HG02763 (cell line): ENCODE measurements around the gene B4GALT1.
A peak's percentile ranks its signal among the peaks of the same experiment; 100 is the strongest.
"Not testable (repeated sequence)": the region's sequence is repeated elsewhere in the genome, so short reads cannot be mapped to it uniquely, and the experiment has no call there.

ENCODE experiments used
- ATAC-seq: cut with Tn5 transposase; IDR thresholded peaks from one replicate; pipeline ENCODE4 v1.9.1; 2021; ENCODE audit warnings: mild to moderate bottlenecking, moderate library complexity; ENCODE audit not compliant: unreplicated experiment

Gene B4GALT1

DNA sequence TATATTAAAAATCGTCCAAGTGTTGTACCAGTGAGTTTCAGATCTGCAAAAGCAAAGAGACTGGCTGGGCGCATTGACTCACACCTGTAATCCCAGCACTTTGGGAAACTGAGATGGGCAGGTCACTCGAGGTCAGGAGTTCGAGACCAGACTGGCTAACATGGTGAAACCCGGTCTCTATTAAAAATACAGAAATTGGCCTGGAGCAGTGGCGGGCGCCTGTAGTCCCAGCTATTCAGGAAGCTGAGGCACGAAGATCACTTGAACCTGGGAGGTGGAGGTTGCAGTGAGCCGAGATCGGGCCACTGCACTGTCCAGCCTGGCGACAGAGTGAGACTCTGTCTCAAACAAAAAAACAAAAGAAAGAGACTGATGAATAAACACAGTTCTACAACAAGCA, 18.3 kb upstream of the B4GALT1 start:
- no peak for ATAC-seq

DNA sequence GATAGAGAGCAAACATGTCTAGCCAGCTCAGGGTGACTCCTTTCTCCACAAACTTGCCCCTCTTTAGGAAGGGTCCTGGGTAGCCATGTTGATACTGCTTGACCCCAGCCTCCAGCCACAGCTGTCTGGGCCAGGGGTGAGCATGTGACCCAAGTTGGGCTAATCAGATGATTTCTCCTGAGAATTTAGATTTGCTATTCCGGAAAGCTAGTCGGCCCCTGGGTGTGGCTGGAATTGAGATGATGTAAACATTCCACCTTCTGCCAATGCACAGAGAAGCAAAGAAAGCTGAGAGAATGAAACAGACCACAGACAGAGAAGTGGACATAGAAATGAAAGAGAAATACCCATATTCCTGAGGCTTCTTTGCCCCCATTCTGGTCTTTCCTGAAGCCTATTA, 17.8 kb upstream of the B4GALT1 start:
- ATAC-seq = no peak

DNA sequence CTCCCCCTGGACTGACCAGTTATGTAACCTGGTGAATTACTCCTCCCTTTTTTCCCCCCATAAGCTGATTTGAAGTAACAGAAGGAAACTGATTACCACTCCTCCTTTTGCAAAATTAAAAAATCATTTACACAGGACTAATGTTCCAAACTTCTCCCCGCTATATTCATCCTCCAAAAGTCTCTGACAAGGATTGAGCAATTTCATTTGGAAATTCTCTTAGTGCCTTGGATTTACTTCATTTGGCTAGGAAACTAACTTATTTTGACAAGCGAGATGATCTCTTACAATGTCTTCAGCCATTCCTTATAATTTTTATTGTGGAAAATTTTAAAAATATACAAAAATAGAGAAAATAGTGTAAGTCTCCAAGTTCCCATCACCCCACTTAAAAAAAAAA, 15.4 kb upstream of the B4GALT1 start:
- ATAC-seq = no peak

DNA sequence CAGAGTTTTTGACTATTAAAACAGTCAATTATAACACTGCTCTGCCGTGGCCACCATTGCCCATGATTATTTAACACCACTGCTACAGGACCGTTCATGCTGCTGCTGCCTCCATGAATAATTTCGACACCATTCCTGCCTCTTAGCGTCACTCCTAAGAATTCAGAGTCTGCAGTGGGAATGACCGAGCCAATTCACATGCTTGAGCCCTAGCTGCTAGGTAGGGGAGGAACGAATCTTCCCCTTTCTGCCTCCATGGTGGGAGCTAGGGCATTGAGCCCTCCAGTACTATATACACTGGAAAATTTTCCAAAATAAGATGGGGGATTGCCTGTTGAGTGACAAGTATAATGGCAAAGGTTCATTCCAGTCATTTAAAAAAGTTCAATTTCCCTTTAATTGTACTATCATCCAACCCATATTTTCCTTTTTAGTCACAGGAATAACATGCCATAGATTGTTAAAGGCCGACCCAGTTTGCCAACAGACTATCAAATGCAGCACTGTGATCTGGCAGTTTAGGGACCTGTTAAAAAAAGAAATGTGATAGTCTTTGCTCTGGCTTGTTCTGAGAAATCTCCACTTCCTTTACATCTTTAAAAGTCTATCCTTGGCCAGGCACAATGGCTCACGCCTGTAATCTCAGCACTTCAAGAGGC, 13.5 kb upstream of the B4GALT1 start:
- no peak for ATAC-seq

DNA sequence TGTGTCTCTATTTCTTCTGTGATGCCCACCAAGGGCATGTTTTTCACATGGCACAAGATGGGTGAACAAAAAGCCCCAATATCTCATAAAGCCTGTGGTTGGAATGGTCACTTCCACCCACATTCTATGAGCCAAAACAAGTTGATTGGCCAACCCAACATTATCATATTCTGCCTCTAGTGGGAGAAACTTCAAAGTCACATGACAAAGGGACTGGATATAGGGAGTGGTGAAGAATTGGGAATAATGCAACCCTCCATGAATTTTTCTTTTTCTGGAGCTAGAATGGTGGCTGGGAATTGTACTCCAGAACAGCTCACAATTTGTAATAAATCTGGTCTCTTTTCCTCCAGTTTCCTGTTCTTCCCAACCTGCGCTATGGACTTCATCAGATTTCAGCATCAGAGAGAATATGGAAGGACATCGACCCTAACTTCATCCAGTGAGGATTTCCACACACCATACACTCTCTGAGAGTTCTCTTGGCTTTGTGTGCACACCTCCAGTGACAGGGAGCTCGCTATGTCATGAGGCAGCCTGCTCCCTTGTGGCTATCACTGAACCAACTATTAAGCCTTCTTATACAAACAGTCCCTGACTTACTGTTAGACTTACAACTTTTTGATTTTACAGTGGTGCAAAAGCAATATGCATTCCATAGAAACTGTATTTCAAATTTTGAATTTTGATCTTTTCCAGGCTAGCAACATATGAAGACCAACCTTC, 12.0 kb upstream of the B4GALT1 start:
- ATAC-seq = no peak

DNA sequence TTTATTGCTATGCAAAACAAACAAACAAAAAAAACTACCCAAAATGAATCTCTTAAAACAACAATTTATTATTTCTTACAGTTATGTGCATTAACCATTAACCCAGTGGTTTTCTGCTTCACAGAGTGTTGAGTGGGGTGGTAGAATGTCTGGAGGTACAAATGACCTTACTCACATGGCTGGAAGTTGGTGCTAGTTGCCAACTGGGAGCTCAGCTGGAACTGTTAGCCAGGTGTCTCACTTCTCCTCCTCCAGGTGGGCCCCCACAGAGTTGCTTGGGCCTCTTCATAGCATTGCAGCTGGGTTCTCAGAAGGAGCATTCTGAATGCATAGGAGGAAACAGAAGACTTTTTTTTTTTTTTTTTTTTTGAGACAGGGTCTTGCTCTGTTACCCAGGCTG, 10.5 kb upstream of the B4GALT1 start:
- ATAC-seq = peak; percentile 94

DNA sequence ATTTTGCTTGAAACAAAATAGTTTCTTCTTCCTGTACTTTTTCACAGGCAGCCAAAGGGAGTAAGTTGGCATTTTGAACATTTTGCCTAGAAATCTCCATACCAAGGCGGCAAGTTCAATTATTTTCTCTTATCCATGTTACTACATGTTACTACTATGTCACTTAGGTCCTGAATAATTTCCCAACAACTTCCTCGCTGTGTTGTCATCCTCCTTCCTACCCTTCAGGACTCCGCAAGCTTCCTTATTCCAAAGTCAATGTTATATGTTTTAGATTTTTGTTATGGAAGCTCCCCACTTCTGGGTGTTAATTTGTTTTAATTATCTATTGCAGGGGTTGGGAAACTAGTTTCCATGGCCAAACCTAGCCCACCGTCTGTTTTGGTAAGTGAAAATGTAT, 9.9 kb upstream of the B4GALT1 start:
- ATAC-seq = no peak

DNA sequence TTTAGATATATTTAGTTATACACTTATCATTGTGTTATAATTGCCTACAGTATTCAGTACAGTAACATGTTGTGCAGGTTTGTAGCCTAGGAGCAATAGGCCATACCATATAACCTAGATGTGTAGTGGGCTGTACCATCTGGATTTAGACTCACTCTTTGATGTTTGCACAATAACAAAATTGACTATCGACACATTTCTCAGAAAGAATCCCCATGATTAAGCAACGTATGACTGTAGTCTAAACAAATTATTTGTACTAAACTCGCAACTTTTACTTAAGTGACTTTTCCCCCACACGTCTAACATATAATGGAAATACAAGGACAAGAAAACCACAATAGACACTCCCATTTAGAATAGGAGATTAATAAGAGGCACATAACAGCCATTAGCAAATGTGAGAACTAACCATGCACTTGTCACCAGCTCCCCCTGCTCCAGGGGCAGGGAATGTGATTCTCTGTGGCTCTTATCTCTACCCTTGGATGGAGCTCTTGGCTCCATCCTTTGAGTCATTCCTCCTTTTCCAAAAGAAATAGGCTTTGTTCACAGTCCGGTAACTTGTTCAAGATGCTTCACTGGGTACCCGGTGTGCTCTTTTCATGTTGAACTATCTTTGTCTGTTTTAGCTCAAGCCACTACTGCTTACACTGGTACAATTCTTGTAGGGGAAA, 8.7 kb upstream of the B4GALT1 start:
- no peak for ATAC-seq

DNA sequence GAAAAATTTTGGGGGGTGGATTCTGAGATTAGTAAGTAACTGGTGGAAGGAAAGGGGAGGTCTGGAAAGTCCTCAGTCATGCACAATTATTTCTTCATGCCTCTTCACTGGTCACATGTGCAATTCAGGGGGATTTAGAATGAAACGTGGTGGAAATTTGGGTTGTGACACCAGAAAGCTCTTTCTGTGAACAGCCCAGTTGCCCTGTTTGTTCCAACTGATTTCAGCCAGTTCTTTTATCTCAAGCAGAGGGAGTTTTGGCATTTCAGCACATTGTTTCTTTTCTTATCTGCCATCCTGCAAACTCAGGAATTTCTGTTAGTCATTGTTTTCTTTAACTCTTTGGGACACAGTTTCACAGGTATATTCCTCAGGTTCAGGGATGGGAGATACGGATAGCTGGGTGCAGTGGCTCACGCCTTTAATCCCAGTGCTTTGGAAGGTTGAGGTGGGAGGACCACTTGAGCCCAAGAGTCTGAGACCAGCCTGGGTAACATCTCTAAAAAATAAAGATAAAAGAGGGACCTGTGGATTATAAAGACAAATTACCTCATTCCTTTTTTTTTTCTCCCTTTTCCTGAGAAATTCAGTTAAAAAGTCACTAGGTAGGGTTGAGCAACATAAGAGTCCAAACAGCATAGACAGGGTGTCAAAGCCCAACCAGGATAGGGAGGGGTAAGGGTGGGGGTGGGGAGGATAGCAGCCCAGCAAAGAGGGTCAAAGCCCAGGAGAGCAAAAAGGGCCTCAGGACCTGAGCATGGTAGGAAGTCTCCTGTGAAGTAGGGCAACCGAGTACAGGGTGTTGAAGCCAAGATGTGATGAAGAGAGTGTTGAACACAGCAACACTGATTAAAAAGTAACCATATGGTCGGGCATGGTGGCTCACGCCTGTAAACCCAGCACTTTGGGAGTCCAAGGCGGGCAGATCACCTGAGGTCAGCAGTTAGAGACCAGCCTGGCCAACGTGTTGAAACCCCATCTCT, 5.4 kb upstream of the B4GALT1 start:
- ATAC-seq = no peak

DNA sequence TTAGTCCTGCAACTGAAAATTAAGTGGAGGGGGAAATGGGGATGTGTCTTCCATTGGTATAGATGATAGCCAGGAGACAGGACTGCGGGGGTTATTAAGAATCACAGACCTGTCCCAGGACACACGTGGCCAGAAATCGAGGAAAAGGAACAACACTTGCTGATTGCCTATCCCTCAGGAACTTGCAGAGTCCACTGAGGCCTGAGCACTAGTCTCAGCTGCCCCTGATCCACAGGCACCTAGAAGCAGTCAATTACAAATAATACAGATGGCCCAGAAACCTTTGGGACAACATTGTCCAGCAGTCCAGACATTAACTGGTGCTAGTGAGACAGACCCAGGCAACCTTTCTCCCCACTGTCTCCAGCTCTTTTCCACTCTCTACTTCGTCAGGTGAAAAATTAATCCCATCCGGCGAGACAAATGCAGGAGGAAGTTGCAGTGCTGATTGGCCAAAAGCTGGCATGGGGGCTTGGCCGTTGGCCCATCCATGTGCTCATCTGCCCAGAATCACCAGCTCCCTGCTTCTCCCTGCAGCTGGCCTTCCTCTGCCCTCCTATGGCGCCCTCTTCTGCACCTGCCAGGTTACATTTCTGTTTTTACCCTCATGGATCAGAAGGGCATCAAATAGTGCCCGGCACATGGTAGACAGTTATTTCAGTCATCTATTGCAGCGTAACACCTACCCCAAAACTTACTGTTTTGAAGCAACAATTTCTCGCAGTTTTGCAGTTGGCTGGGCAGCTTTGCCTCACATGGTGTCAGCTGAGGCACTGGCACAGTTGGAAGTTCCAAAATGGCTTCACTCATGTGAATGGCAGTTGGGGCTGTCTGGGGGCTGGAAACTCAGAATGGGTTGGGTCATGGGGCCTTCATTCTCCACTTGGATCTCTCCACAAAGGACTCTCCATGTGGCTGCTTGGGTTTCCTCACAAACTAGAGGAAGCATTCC, 3.6 kb upstream of the B4GALT1 start:
- no peak for ATAC-seq

DNA sequence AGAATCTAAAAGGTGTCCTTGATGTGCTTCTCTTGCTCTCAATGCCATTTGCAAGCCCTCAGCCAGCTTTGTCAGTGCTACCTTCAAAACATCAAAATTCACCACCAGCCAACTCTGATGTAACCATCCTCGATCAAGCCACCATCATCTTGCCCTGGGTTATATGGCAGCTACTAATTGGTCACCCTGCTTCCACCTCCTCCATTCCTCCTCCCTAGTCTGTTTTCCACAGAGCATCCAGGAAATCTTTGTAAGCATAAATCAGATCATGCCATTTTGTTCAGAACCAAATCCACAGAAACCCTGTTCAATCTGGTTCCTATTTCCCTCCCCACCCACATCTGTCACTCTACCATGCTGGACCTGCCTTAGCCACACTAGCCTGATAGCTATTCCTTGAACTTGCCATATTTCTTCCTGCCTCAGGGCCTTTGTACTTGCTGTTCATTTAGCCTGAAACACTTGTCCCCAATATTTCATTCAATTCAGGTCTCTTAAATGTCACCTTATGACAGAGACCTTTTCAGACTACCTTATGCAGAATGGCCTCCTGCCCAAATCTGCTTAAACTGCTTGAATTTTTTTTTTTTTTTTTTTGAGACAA, 1.9 kb upstream of the B4GALT1 start:
- no peak for ATAC-seq

DNA sequence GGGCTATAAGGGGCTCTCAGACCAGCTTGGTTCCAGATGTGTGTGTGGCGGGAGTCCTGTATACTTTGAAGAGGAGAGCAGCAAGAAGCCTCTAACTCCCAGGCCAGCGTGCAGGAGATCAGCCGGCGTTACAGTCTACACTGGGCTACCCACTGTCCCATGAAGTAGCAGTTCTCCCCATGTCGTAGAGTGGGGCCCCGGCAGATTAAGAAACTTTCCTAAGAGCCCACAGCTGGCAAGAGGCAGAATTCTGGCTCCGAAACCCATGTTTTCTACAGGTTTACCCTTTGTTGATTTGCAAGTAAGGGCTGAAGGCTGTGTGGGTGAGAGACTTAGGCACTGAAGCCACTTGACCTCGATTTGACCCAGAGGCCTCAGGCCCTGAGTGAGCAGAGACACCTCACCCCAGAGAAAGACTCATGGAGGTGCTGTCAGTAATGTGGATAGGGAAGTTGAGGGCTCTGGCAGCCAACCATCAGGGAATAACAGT, 881 bp upstream of the B4GALT1 start:
- no peak for ATAC-seq

DNA sequence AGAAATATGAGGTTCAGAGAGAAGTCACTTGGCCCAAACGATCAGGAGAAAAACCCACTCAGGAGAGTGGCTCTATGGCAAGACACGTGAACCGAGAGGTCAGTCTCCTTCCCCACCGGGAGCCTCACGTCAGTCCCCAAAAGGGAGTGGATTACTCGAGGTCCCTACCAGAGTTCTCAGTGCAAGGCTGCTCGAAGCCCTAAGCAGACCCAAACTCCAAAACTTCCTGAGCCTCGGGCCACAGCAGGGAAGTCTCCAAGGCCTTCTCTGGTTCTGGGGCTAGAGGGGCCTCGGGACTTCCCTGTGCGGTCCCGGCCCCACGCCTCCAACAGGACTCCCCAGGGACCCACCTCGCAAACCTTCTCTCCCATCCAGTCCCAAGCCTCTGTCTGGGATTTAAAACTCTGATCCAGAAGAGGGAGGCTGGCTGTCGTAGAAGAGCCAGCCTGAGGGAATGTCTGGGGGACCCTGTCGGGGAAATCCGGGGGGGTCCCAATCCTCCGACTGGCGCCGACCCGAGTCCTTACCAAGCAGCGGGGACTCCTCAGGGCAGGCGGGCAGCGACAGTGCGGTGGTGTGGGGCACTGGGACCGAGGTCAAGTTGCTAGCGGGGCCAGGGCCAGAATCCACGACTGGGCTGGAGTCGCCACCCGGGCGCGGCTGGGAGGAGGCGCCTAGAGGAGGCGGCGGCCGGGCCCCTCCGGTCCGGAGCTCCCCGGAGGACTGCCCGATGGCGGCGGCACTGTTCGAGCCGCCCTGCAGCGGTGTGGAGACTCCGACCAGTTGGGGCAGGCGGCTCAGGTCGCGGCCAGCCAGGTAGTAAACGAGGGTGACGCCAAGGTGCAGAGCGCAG, 679 bp downstream of the B4GALT1 start:
- peak; percentile 3 for ATAC-seq

DNA sequence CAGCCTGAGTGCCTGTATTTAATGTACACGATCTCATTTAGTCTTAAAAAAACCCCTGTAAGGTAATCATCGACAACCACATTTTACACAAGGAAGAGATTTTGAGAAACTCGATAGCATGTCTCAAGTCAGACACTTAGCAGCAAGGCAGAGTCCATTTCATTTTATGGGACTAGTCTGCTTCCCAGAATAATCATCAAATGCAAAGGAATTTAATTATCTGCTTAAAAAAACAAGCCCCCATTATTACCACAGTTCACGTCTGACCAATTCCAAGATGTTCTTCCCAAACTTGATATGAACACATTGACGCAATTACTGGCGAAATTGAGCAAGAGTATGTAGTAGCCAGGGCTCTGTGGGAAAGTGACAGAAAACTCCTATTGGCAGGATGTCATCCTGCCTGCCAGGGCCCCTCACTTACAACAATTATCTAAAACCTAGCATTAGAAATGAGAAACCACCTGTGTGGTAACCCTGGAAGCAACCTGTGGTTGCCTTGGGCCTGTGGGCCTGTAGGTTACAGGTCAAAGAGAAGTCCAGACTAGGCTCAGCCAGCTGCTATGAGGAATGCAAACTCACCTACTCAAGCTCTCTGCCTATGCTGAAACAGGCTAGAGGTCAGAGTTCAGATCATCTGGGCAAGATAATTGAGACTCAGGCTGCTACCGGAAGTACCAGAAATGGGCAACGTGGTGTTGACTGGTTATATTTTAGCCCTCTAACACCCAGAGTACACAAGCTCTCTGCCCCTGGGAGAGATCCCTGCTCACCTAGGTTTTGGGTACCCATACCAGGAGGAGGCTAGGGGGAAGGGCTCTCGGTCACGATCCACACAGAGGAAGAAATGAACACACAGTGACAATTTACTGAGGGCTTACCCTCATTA, 1.6 kb downstream of the B4GALT1 start:
- peak; percentile 17 for ATAC-seq

DNA sequence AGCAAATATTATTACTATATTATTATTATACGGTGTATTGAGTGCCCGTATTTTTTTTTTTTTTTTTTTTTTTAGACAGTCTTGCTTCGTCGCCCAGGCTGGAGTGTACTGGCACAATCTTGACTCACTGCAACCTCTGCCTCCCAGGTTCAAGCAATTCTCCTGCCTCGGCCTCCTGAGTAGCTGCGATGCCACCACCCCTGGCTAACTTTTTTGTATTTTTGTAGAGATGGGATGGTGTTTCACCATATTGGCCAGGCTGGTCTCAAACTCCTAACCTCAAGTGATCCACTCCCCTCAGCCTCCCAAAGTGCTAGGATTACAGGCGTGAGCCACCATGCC, 2.2 kb downstream of the B4GALT1 start:
- not testable (repeated sequence) for ATAC-seq

DNA sequence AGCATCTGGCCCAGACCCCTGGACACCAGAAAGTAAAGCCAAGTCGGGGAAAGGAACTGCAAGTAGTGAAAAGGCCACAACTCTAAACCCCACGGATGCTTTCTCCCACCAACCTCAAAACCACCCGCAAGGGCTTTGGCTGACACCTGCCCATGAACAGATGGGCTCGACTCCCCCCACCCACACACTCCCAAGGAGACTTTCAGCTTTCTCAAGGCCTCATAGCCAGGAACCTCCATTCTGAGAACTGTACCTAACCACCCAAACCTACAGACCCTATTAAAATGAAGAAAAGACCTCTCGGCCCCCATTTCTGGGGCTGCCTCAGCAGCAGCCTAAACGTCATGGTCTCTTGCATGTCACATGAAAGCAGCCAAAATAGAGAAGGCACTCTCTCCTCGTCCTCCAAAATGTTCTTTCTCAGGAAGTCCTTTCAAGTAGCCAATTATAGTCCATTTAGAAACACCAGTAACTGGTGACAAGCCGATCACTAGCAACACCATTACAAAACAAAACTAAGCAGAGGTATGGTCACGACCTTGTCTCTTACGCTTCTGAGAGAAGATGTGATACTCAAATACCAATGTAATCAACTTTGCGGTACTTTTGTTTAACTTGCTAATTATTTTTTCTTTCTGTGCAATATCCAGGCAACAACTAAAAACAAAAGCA, 2.9 kb downstream of the B4GALT1 start:
- ATAC-seq = peak; percentile 22
